A673 (cell line): Measurements from ENCODE around the gene PASD1.

Source experiments
- EZH2 ChIP-seq: fragments of 200-600 bp; sonication (generic); IDR thresholded peaks from 2 replicates; pipeline ENCODE4 v1.6.1; 2017; ENCODE audit warnings: borderline replicate concordance, low read depth, mild to moderate bottlenecking, mixed read lengths, antibody characterized with exemption, low read length; ENCODE audit not compliant: poor library complexity, severe bottlenecking
- TF ChIP-seq, protein P1 (sequence below): fragments of 300-800, 200-600 bp; sonication (generic); conservative IDR thresholded peaks from 2 replicates; pipeline ENCODE4 v1.5.1; 2017; ENCODE audit warnings: low read depth, mild to moderate bottlenecking, antibody characterized with exemption, low read length, moderate library complexity, mixed read lengths

DNA sequence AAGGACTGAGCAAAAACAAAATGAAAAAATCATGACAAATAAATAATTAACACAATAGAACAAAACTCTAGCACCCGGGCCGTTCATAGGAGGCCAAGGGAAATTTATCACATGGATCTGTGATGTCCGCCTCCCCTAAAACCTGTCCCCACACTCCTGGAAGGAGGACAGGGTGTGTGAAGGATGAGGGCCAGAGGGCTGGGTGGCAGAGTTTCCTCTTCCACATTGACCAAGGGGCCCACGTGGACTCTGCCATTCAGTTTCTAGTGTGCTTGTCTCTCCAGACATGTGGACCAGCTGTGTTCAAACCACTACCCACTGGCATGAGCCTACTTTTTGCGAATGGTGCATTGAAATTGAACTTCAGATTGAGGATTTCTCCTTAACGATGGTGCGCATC, 138.1 kb downstream of the PASD1 start:
- TF ChIP-seq, protein P1, sequence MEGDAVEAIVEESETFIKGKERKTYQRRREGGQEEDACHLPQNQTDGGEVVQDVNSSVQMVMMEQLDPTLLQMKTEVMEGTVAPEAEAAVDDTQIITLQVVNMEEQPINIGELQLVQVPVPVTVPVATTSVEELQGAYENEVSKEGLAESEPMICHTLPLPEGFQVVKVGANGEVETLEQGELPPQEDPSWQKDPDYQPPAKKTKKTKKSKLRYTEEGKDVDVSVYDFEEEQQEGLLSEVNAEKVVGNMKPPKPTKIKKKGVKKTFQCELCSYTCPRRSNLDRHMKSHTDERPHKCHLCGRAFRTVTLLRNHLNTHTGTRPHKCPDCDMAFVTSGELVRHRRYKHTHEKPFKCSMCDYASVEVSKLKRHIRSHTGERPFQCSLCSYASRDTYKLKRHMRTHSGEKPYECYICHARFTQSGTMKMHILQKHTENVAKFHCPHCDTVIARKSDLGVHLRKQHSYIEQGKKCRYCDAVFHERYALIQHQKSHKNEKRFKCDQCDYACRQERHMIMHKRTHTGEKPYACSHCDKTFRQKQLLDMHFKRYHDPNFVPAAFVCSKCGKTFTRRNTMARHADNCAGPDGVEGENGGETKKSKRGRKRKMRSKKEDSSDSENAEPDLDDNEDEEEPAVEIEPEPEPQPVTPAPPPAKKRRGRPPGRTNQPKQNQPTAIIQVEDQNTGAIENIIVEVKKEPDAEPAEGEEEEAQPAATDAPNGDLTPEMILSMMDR, result no peak
- TF ChIP-seq EZH2, result no peak
